Activated gamma-delta T cell treated with Interleukin-2 at 50 U/mL for 16 hours (primary cell): ENCODE data around the gene LAMB1.

Source experiments
- DNase-seq: peaks from one replicate; pipeline ENCODE4 v3.0.0-alpha.2; 2020

Gene LAMB1

DNA sequence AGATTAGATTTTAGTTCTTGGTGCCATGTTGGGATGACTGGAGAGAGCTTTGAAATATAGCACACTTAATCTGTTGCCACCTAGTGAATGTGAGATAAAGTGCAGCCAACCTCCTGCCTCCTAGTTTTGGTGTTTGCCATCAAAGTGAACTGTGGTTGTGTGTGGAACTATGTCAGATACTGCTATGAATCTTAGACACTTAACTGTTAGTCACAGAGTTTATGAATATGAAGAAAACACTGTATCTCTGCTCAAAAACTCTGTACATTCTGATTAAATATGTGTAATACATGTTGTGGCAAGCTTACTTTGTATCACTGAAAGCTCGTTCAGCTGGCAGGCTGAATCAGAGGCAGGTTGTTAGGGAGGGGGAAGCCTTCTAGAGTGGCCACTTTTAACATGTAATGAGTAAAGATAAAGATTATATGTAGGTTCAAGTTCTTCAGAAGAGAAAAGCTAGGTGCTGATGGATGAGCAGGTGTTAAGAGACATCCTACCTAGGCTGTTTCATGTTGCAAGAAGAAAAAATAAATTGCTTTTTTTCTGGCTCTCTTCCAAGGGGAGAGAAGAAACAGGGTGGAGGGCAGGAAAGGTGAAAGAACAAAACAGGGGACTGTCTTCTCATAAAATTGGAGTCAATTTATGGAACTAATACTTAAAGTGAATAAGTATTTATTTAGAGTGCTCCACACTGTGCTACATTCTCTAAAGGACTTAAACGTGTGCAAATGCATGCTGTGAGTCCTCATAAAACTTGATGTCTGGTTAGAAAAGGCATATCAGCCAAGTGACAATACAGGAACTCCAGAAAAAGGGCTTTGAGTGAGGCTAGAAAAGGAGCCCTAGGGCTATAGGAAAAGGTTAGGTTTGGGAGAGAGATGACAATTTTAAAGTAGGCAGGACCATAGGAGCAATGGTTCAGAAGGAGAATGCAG is 14.1 kb upstream of the LAMB1 start:
- DNase-seq: no peak

DNA sequence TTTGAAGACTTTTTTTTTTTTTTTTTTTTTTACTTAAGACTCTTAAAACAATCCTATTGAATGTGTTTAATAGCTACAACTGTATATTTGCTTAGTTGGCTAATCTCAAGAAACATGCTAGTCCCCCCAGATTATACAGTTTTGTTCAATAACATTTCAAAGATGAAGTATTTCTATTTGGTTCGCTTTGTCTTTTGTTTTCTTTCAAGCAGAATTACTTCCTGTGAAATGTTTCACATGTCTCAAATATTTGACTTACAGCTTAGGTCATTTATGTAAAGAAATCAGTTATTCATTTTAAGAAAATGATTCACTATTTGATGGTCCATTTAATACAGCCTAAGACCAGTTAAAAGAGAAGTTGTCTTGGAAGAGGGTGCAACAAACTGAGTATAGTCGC is 12.8 kb upstream of the LAMB1 start:
- no peak for DNase-seq

DNA sequence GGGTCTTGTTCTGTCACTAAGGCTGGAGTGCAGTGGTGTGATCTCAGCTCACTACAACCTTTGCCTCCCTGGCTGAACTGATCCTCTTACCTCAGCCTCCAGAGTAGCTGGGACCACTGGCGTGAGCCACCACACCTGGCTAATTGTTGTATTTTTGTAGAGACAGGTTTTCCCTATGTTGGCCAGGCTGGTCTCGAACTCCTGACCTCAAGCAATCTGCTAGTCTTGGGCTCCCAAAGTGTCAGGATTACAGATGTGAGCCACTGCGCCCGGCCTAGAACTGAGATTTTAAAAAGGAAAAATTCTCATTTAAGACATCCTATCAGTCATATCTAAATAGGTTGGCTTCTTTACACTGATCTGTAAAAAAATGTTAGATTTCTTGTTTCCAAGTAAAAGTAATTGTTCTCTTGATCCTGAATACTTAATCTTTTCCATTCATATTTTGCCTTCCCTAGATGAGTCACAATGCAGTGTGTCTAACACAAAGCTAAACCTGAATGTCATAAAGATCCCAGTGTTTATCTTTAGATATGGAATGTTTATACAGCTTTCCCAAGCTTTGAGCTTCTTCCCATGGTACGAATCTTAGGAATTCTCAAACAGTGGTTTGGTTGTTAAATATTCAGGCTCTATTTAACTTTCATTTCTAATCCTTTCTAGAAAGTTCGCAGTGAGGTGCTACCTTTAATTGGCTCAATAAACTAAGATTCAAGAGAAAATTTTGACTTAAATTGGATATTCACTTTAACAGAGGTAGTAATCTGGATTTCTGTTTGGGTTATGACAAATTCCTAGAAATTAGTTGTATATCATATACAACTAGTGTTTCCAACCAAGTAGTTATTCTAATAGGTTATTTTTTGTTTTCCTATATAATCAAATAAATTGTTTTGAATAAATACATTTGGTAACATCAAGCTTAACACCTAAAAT is 12.1 kb upstream of the LAMB1 start:
- no peak for DNase-seq

DNA sequence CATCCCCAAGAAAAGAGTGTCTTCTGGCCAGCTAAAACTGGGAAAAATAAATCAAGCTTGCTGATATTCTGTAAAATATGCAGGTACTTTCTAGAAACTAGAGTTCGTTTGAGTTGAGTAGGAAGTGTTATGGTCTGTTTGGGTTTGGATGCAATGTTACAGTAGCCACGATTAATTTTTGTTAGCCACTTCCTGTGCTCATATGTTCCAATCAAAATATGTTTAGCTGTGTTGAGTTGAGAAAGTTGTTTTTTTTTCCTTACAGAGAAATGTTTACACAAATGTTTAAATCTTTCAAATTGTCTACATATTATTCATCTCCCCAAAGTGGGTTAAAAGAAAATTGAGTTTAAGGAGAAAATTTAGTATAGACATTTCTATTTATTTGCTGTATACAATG is 11.3 kb upstream of the LAMB1 start:
- DNase-seq: no peak

DNA sequence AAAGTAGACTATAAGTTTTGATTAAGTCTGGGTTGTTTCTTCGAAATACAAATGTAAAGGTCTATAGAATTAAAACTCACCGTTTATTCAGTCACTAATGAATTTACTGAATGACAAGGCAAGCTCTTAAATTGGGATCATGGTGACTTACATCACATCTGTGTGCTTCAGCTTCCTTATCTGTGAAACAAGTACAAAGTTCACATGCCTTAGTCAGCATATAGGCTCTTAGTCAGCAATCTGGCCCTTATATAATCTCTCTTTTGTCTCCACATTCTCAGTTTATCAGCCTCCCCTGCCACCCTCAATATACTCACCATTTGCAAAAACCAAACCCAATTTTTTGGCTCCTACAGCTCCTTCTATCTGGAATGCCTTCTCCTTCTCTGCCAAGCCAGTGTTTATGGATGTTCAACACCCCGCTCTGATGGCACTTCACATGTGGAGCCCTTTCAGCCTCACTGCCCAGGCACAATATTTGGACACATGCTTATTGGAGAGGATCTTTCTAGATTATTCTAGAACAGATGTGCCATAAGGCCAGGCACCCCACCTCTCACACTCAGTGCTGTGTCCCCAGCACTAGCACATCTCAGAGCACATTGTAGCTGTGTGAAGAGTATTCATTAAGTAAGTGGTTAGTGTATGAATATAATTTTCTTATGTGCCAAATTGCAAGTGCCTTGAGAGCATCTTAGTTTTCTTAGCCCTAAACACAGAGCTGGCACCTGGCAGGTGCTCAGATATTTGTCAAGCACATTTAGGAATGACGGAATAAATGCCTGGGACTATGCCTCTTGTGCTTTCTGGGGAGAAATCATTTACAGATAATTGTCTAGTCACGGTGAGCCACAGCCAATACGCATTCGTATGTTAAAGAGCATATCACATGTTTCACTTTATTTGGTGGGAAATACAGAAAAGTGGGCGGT is 9.8 kb upstream of the LAMB1 start:
- DNase-seq: no peak

DNA sequence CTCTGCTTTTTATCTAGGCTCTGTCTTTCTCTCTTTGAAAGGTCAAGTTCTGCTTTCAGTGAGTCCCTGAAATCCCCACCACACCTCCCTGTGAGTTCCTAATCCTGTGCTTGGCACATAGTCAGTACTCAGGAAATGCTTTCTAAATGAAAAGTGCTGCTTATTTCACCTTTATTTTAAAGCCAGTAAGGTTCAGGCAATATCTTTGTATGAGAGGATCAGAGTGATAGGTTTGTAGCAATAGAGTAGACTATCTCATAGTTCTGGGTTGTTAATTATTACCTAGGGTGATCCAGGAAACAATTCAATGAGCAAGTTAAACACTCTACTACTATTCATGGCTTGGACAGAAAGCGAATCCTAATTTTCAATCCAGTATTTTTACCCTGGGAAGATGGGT is 7.4 kb upstream of the LAMB1 start:
- no peak for DNase-seq

DNA sequence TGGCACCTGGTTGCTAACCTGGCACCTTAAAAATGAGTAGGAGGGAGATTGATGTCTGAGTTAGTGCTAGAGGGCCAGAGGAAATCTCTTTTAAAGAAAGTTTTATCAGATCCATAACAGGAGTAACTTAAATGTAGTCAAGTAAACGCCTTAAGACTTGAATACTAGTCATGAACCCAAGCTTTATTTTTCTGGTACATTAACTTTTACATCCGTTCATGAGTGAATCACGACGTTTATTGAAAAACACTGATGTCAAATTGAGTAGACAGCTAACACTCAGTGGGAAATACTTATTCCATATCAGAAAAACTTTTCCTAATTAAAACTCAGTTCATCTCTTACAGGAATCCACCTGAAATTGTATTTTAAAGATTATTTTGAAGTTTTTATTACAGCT is 6.9 kb upstream of the LAMB1 start:
- DNase-seq: no peak

DNA sequence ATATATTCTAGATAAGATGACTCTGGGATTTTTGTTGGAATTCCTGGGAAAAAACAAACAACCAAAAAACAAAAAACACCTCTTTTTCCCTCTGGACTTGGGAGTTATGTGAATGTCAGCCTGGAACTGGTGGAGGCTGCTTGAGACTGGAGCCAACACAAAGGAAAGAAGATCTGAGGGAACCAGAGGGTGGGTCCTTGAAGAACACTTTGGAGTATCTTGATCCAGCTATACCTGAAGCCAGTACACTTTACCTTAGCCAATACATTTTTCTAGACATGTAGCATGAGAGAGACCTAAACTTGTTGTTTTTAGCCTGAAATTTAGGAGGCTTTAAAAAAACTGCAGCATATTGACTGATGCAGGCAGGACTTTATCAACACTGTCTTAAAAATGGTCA is 5.9 kb upstream of the LAMB1 start:
- DNase-seq: no peak

DNA sequence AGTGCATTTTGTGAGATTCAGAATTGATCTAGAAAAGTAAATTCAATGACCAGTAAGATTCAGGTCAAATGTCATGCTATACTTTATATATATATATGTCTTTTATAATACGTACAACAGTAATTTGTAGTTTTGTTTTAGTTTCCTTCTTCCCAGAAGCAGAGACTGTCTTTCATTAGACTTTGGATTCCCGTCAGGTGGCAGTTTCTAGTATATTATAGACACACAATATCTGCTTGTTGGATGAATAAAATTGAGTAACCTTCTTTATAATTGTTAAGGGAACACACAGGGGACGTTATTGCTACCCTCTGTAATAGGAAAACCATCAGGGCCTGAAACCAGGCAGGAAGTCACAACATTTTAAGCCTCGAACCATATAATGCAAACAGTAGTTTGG is 5.3 kb upstream of the LAMB1 start:
- no peak for DNase-seq

DNA sequence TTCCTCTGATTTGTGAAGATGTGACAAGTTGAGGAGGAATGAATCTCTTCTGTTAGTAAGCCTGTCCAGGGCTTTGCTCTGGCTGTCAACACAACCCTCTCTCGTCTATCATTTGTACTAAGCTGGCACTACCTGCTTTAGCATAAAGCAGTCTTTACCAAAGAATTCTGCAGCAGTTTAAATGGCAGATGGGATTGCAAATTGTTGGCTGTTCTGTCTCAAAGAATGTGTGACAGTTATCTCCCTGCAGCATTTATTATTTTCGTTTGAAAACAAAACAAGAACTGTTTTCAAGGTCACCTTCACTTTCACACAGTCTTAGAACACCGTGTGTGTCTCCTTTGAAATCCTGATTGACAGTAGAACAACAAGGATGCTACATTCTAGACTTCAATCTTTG is 4.8 kb upstream of the LAMB1 start:
- DNase-seq: no peak

DNA sequence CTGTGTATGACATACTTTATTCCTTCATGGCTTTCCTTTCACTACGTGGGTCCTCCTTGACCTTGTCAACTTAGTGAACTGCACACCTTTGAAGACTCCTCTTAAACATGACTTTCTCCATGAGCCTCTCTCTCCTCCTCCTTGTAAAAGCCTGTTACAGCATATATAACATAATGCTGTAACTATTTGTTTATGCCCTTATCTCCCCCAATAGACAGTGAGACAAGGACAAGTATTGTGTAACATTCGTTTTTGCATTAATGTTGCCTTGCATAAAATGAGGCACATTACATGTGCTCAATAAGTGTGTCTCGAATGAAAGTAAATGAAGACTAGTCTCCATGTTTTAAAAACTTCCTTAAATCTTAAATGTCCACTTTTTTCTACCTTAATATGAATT is 4.3 kb upstream of the LAMB1 start:
- no peak for DNase-seq

DNA sequence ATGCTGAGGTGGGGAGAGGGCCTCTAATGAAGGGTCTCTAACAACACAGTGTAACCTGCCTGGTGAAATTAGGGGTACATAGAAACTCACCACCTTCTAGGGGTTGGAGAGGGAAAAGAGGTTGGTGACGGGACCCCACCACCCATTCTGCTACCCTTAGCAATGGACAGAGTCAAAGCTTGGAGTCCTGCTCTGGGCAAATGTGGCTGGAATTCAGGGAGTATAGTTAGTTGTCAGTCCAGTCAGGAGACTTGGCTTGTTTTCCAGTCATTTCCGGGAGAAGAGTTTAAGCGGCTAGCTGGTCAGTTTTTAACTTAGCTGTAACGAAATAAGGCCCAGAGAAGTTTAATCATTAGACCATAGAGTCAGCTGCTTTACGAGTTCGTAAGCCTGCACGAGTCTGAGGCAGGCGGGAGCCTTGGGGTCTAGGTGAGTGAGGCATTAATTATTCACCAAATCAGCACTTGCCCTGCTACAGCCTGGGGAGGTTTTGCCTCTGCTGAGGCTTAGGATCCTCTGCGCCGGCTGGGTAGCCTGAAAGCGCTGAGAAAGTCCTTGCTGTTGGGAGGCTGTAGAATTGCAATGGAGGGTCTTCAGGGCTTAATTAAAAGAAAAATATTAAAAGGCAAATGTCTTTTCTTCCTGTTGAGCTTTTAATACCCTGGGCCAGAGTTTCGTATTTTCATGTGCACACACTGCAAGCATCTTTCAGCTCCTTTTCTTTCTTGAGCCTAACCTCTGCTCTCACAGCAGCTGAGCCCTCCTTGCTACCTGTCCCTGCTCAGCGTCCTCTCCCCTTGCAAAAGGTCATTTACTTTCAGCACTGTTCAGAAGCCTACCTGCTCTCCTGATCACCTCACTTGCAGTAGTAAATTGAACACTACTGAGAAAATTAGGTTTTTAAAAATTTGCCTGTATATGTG is 1.5 kb upstream of the LAMB1 start:
- DNase-seq: no peak

DNA sequence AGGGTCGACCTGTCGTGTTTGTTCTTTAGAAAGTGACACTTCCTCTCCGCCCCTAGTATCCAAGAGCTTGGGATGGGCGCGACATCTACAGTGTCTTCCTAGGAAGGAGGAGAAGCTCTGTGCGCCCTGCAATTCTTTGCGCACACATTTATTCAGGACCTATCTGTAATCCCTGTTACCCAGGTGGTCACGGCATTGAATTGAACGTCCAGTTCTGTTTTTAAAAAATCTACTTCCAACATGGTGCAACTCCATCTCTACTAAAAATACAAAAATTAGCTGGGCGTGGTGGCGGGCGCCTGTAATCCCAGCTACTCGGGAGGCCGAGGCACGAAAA is 606 bp upstream of the LAMB1 start:
- DNase-seq: no peak

DNA sequence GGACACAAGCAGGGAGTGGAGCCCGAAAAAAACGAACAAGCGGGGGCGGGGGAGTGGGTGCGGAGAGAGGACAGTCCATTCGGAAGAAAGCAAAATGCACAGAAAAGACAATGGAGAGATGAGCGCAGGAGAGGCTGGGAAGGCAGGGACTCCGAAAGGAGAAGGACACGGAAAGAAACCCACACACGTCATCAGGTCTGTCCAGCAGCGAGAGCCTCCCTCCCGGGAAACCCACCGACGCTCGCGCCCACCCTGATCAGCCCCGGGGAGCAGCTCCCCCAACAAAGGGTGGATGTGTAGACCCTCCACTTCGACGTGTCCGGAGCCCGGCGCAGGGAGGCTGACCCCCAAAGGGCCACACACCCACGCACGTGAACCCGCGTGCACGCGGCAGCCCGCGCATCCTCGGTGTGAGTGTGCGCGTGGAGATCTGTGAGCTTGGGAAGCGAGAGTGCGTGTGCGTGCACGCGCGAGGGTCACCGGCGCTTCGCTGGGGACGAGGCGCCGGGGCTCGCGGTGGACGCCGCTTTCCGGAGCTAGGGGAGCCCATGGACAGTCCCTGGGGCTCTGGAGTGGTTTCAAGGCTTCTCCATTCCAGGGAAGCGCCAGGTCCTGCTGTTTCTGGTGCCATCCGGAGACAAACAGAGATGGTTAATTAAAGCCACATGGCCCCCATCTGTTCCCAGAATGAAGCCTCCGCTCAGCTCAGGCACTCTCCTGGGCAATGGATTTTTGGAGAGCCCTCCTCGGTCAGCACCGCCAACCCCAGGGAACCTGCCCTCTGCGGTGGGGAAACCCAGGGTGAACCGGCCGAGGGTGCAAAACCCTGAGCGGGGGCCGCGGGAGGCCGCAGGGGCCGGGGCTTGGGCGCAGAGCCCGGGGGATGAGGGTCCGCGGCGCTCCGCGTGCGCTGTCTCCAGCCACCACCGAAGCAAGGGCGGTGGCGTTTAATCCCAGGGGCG is 916 bp downstream of the LAMB1 start:
- DNase-seq: no peak

DNA sequence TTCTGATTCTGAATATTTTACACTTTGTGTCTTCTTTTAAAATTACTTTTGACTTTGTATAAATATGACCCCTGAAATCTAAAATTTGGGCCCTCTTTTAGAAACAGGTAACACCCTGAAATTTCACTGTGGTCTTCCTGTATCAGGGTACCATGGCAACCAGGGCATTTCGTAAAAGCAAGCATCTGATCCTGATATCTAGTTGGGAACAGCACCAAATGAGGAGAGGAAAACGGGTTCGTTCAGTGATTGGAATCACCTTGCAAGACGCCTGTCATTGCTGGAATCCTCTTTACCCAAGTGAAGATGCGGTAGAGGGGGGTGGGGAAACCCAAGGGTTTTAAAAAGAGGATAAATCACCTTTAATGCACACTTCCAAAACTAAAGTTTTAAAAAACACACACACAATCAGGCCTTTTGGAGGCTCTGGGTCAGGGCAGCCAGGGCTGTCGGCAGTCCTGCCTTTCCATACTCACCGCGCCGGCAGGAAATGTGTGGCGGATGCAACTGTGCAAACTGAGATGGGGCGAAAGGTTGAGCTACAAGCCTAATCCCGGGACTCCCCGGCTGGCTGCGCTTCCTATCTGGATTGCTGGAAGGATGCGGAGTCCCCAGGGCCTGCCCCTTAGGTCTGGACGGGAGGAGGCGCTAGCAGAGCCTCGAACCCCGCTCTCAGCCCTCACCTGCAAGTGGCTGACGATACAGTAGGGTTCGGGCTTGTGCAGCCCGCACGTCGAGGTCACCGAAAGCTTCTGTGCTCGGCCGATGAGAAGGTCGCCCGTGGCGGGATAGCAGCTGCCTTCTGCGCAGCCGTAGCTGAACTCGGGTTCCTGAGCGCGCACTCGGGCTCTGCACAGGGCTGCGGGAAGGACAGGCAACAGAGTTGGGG is 1.8 kb downstream of the LAMB1 start:
- no peak for DNase-seq

DNA sequence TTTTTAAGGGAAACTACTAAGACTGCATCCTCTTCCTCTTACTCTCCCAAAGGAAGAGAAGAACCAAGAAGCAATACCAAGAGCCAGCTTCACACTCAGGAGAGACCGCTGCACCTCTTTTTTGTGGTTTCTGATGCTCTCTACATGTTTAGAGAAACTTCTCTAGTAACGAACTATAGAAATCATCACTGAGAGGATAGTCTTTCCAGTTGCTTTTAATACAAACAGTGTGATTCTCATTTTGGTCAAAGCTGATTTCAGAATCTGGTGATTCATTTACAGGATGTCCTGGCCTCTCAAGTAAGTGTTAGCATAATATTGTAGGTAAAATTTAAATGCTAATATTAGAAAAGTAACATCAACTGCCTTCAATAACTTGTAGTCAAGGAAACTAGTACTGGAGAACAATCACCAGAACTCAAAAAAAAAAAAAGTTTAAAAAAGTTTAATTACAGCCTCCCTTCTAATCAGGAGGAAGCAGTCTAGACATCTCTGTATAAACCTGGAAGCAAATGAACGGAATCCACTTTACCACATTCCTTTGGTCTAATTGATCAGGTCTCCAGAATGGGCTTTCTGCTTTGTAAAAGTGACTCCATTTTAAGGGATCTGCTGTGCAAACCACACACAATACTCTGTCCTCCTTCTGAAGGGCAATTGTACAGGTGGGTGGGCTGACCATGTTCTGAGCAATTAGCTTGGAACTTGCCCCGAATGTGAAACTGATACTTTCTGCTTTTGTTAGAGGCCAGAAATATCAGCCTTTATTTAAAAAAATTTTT is 3.0 kb downstream of the LAMB1 start:
- DNase-seq: no peak

DNA sequence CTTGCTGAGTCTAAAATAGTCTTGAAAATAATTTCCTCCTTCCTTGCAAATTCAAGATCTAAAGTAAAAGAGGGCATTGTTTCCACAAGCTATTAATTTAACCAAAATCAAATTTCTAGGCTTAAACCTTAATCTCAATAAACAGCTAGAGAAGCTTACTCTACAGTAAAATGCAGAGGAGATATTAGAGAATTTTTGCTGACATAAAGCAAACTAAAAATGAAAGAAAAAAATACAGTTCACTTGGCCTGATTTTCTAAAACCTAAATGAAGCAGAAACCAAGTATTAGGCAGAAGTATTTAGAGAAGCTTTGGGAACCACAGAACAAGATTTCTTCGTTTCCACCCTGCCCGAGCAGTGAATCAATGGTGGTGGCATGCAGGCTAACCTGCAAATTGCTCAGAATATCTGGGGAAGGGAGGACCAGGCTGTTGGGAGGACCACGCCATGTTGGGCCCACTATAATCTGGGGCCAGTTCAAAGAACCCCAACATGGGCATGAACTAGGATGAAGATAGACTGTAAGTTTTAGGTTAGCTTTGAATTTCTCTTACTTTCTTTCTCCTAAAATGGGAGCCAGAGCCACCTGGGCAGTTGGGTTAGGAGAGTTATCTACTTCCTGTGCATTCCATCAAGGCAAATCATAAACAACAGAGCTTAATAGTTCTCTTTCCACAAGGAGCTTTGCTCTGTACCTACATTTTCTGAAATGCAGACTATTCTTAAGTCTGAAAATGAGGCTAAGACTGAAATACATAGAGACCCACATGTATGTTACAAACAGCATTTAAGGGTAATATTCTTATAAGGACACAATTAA is 4.1 kb downstream of the LAMB1 start:
- no peak for DNase-seq

DNA sequence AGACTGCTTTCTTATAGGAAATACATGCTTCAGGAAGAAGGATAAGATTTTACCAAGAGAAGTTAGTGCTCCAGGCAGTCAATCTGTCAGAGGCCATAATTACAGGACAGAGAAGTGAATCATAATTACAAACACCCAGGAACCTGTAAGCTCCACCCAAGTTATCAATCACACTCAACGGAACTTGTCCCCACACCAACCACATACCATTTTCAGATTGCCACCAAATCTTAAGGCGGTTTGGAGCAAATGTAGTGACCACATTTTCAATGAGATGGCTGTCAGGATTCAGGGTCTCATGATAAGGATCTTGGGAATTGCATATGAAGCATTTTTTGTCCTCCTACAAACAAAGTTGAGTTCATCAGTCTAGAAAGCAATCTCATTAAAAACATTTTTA is 4.8 kb downstream of the LAMB1 start:
- DNase-seq: no peak
